Nephron progenitor cell (in vitro differentiated cells): ENCODE measurements around the gene OSBPL5.

Experiments
- DNase-seq: peaks from one replicate; pipeline ENCODE4 v3.0.0; 2021
- H3K27ac Mint-ChIP-seq: 2 replicates; pipeline ENCODE4 v1.8.0; 2021; ENCODE audit warnings: mild to moderate bottlenecking, moderate library complexity, mixed read lengths
- H3K27me3 Mint-ChIP-seq: 2 replicates; pipeline ENCODE4 v1.8.0; 2021; ENCODE audit warnings: mild to moderate bottlenecking, low read depth, mixed read lengths; ENCODE audit not compliant: poor library complexity
- H3K36me3 Mint-ChIP-seq: 2 replicates; pipeline ENCODE4 v1.8.0; 2021; ENCODE audit warnings: low read depth, mixed read lengths
- H3K4me1 Mint-ChIP-seq: 2 replicates; pipeline ENCODE4 v1.8.0; 2021; ENCODE audit warnings: mixed read lengths
- H3K4me3 Mint-ChIP-seq: 2 replicates; pipeline ENCODE4 v1.8.0; 2021; ENCODE audit warnings: mild to moderate bottlenecking, moderate library complexity, mixed read lengths
- H3K9me3 Mint-ChIP-seq: 2 replicates; pipeline ENCODE4 v1.8.0; 2021; ENCODE audit warnings: mild to moderate bottlenecking, moderate library complexity, mixed read lengths
- CTCF ChIP-seq: fragments of 200-600 bp; sonication (generic); IDR thresholded peaks from 2 replicates; pipeline ENCODE4 v1.5.0; 2021; ENCODE audit warnings: antibody characterized with exemption

The OSBPL5 gene, protein sequence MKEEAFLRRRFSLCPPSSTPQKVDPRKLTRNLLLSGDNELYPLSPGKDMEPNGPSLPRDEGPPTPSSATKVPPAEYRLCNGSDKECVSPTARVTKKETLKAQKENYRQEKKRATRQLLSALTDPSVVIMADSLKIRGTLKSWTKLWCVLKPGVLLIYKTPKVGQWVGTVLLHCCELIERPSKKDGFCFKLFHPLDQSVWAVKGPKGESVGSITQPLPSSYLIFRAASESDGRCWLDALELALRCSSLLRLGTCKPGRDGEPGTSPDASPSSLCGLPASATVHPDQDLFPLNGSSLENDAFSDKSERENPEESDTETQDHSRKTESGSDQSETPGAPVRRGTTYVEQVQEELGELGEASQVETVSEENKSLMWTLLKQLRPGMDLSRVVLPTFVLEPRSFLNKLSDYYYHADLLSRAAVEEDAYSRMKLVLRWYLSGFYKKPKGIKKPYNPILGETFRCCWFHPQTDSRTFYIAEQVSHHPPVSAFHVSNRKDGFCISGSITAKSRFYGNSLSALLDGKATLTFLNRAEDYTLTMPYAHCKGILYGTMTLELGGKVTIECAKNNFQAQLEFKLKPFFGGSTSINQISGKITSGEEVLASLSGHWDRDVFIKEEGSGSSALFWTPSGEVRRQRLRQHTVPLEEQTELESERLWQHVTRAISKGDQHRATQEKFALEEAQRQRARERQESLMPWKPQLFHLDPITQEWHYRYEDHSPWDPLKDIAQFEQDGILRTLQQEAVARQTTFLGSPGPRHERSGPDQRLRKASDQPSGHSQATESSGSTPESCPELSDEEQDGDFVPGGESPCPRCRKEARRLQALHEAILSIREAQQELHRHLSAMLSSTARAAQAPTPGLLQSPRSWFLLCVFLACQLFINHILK

DNA sequence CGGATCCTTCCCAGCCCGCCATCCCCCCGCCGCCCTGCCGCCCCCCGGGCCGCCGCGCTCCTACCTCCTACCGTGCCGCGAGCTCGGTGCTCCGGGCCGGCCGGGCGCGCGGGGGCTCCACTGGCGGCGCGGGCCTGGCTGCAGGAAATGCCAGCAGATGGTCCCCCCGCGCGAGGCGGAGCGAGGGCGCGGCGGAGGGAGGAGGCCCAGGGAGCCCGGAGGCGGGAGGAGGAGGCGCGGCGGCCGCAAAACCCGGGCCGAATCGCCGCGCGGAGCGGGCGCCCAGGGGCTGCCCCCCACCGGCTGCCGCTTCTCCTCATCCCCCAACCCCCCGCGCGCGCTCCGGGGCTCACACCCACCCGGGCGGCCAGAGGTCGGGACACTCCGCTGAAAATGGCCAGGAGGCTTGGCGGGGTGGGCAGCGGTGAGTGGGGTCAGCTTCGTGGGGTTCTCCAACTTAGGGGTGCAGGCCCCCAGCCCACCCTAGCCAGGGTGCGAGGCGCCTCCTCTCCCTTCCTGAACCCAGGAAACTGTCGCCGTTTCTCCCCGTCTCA is at the start of gene OSBPL5:
OSBPL5 (minus strand) TSS at position 159 of the 554 bp plus-strand sequence. CDS start 36,162 bp downstream, outside the sequence.
- H3K27me3 Mint-ChIP-seq, result peaks cover 11% of the 10 kb centered on the region
- peaks cover 65% of the 10 kb centered on the region for H3K4me1 Mint-ChIP-seq
- peak; percentile 82 for DNase-seq

GRCh38 chr11:3214420-3214699 is 49.2 kb upstream of the OSBPL5 start:
- DNase-seq, result no peak
- Mint-ChIP-seq H3K27ac (no peak overlapping the region), H3K27me3 (peaks cover 40% of the 10 kb centered on the region), H3K4me3 (no peak overlapping the region), H3K4me1 (peaks cover 9% of the 10 kb centered on the region), H3K36me3 (no peaks in the 10 kb centered on the region), H3K9me3 (peaks cover 14% of the 10 kb centered on the region)
- TF ChIP-seq CTCF, result no peak

More for the DNA sequence above, at the start of gene OSBPL5:
- no peak within 1 kb of the TSS for H3K27ac Mint-ChIP-seq
- no peaks in the 10 kb centered on the region for H3K36me3 Mint-ChIP-seq
- H3K4me3 Mint-ChIP-seq, result peak within 1 kb of the TSS; percentile 84
- H3K9me3 Mint-ChIP-seq, result no peaks in the 10 kb centered on the region
- TF ChIP-seq CTCF, result no peak

GRCh38 chr11:3213659-3214419 is 48.7 kb upstream of the OSBPL5 start:
- Mint-ChIP-seq H3K4me3 (no peak overlapping the region), H3K36me3 (no peaks in the 10 kb centered on the region), H3K27ac (peak overlapping the region; percentile 46), H3K4me1 (peaks cover 9% of the 10 kb centered on the region), H3K27me3 (peaks cover 43% of the 10 kb centered on the region), H3K9me3 (peaks cover 14% of the 10 kb centered on the region)
- no peak for TF ChIP-seq CTCF
- DNase-seq, result no peak

GRCh38 chr11:3208272-3208671 is 43.2 kb upstream of the OSBPL5 start:
- H3K4me3 Mint-ChIP-seq, result no peak overlapping the region
- H3K27me3 Mint-ChIP-seq, result peaks cover 28% of the 10 kb centered on the region
- TF ChIP-seq CTCF, result no peak
- no peak for DNase-seq
- H3K9me3 Mint-ChIP-seq, result peaks cover 14% of the 10 kb centered on the region
- no peak overlapping the region for H3K27ac Mint-ChIP-seq
- H3K4me1 Mint-ChIP-seq, result peaks cover 20% of the 10 kb centered on the region
- no peaks in the 10 kb centered on the region for H3K36me3 Mint-ChIP-seq

GRCh38 chr11:3207526-3208189 is 42.5 kb upstream of the OSBPL5 start:
- no peak overlapping the region for H3K4me3 Mint-ChIP-seq
- no peak for TF ChIP-seq CTCF
- peaks cover 34% of the 10 kb centered on the region for H3K27me3 Mint-ChIP-seq
- H3K27ac Mint-ChIP-seq, result no peak overlapping the region
- peaks cover 21% of the 10 kb centered on the region for H3K4me1 Mint-ChIP-seq
- H3K9me3 Mint-ChIP-seq, result peaks cover 14% of the 10 kb centered on the region
- DNase-seq, result no peak
- no peaks in the 10 kb centered on the region for H3K36me3 Mint-ChIP-seq
